ENCODE measurements around the gene ATP1A2. TPM values are rescaled to one million over a fixed set of nuclear protein-coding genes. Genes with fewer than 3 reads are reported as not detected.

ATP1A2 gene
- total and polyA plus RNA-seq, 7 donors: 52.5 to 1,040 (median 523) TPM

DNA sequence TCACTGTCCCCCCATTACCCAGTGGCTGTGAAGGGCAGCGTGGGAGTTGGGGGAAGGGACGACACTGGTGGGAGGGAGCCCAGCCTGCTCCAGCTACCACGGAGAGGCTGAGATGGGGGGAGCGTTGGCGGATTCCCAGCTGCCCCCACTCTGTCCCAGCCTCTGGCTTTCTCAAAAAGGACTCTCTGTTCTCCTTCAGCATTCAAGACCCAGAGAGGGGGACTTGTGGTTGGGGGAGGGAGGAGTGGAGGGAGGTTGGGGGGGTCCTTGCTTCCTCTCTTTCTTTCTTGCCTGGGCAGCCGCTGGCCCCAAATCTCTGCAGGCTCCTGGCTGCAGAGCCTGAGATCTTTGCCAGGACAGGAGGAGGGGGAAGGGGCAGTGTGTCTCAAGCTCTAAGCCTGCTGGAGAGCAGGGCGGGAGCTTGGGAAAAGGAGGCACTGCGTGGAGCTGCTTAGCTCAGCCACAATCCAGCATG, 2.2 kb downstream of the ATP1A2 start:
- 11 to 20% (median 20%) methylated on average over 8 of the region's 8 CpGs for WGBS, 3 donors
- peak; percentile 28 to 59 (median 50) for ATAC-seq

GRCh38 chr1:160118928-160119327, 3.4 kb downstream of the ATP1A2 start:
- no peak for DNase-seq
- no peak for ATAC-seq
- peak overlapping the region; percentile 82 for H3K4me3 ChIP-seq
- peak overlapping the region; percentile 98 for H3K27ac ChIP-seq
- WGBS, 3 donors: 55 to 82% (median 63%) methylated on average over 3 of the region's 3 CpGs
- intact Hi-C loops (cut with DNase I): loop anchor here in 1 of 2 donors (5.0 kb wide), 1 partner anchor 73 kb away; the partner anchor contains the start of gene CASQ1
- no peaks in the 10 kb centered on the region for H3K9me3 ChIP-seq
- TF ChIP-seq CTCF (IDR thresholded peaks at IDR 0.05): no peak
- no peaks in the 10 kb centered on the region for H3K27me3 ChIP-seq (ENCODE audit: insufficient read depth in 3 of 3, low read length in 2 of 3)
- peaks cover 0 to 46% of the 10 kb centered on the region in 2 donors for H3K36me3 ChIP-seq (ENCODE audit: insufficient read depth in 1 of 2, low read depth in 1 of 2)
- peaks cover 65% of the 10 kb centered on the region for H3K4me1 ChIP-seq

More for the DNA sequence above, 2.2 kb downstream of the ATP1A2 start:
- peak overlapping the region; percentile 98 for H3K27ac ChIP-seq
- no peak for TF ChIP-seq CTCF (IDR thresholded peaks at IDR 0.05)
- peaks cover 0 to 35% of the 10 kb centered on the region in 2 donors for H3K36me3 ChIP-seq (ENCODE audit: insufficient read depth in 1 of 2, low read depth in 1 of 2)
- peak in 1 of 2 donors; percentile 86 for DNase-seq
- peak overlapping the region; percentile 82 for H3K4me3 ChIP-seq
- no peaks in the 10 kb centered on the region for H3K9me3 ChIP-seq
- peaks cover 68% of the 10 kb centered on the region for H3K4me1 ChIP-seq
- intact Hi-C loops (cut with DNase I): loop anchor here in 1 of 2 donors (5.0 kb wide), 1 partner anchor 75 kb away; the partner anchor contains the start of gene CASQ1
- no peaks in the 10 kb centered on the region for H3K27me3 ChIP-seq (ENCODE audit: insufficient read depth in 3 of 3, low read length in 2 of 3)

DNA sequence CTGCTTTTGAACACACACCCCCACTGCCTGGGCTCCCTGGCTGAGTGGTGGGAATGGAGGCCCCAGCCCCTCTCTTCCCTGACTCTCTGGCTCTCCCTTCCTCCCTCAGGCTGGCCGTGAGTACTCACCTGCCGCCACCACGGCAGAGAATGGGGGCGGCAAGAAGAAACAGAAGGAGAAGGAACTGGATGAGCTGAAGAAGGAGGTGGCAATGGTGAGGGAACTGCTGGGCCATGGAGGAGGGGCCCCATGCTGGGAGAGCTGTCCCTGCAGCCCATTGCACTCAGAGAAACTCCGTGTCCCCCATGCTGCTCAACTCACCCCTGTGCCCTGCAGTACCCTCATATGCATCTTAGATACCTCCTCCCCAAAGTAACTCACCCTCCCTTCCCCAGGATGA, 5.2 kb downstream of the ATP1A2 start:
- WGBS, 3 donors: 69 to 81% (median 75%) methylated on average over 5 of the region's 5 CpGs
- DNase-seq (no peak), ATAC-seq (no peak)
- Histone ChIP-seq H3K4me1 (peaks cover 68% of the 10 kb centered on the region), H3K9me3 (no peaks in the 10 kb centered on the region), H3K4me3 (no peak overlapping the region), H3K27me3 (ENCODE audit: insufficient read depth in 3 of 3, low read length in 2 of 3) (no peaks in the 10 kb centered on the region), H3K27ac (peak overlapping the region; percentile 98), H3K36me3 (ENCODE audit: insufficient read depth in 1 of 2, low read depth in 1 of 2) (peaks cover 0 to 61% of the 10 kb centered on the region in 2 donors)
- TF ChIP-seq CTCF (IDR thresholded peaks at IDR 0.05): no peak
- intact Hi-C loops (cut with DNase I): no loop called here

DNA sequence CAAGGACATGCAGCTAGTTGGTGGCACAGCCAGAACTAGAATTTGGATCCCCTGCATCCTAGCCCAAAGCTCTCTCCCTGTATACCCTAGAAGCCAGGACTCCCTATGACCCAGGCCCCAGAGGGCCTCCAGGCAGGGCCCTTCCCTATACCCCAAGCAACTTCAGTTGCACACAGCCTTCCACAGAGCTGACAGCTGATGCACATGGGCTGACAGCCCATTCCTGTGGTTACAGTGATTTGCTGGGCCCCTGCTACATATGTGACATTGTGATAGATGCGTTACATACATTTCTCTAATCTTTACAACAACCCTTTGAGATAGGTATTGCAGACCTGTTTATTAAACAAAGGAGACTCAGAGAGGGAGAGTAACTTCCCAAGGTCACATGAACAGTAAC, 5.8 kb downstream of the ATP1A2 start:
- TF ChIP-seq CTCF (IDR thresholded peaks at IDR 0.05): no peak
- H3K27me3 ChIP-seq (ENCODE audit: insufficient read depth in 3 of 3, low read length in 2 of 3): no peaks in the 10 kb centered on the region
- DNase-seq: no peak
- peak overlapping the region; percentile 98 for H3K27ac ChIP-seq
- peaks cover 74% of the 10 kb centered on the region for H3K4me1 ChIP-seq
- no peak for ATAC-seq
- intact Hi-C loops (cut with DNase I): no loop called here
- no peak overlapping the region for H3K4me3 ChIP-seq
- H3K9me3 ChIP-seq: no peaks in the 10 kb centered on the region
- WGBS, 3 donors: 78 to 91% (median 81%) methylated on average over 1 of the region's 1 CpG
- H3K36me3 ChIP-seq (ENCODE audit: insufficient read depth in 1 of 2, low read depth in 1 of 2): peaks cover 0 to 67% of the 10 kb centered on the region in 2 donors

Measured in psoas muscle (tissue), 8 donors.